ENCODE measurements around the gene RAB31.

The RAB31 gene

DNA sequence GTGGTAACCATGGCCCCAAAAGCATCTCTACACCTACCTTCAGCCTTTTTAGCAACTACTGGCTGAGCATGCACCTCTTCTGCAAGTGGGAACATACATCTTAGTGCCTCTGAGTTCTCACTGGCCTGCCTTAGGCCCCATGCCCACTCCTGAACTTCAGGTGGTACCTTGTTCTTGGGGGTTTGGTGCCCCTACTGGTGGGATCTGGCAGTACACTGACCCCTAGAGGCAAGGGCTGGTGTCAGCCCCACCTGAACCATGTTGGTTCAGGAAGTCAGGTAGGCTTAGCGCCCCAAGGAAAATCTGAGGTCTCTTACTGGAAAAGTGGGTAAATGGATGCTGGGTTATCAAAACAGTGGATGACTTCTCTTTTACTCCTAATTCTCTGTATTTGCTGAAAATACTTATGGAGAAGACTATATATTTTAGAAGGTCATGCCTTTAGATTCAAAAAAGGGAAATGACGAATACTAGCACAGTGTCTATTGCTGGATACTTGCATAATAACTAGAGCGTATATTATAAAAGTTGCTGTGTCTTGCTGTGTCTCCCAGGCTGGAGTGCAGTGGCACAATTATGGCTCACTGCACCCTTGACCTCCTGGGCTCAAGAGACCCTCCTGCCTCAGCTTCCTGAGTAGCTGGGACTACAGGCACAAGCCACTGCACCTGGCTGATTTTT lies 84.6 kb downstream of the RAB31 start:
- no peak for DNase-seq

DNA sequence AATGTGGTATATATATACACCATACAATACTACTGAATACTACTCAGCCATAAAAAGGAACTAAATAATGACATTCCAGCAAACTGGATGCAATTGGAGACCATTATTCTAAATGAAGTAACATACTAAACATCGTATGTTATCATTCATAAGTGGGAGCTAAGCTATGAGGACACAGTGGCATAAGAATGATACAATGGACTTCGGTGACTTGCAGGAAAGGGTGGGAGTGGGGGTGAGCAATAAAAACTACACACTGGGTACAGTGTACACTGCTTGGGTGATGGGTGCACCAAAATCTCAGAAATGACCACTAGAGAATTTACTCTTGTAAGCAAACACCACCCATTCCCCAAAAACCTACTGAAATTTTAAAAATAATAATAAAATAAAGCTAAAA lies 87.9 kb downstream of the RAB31 start:
- DNase-seq: no peak

DNA sequence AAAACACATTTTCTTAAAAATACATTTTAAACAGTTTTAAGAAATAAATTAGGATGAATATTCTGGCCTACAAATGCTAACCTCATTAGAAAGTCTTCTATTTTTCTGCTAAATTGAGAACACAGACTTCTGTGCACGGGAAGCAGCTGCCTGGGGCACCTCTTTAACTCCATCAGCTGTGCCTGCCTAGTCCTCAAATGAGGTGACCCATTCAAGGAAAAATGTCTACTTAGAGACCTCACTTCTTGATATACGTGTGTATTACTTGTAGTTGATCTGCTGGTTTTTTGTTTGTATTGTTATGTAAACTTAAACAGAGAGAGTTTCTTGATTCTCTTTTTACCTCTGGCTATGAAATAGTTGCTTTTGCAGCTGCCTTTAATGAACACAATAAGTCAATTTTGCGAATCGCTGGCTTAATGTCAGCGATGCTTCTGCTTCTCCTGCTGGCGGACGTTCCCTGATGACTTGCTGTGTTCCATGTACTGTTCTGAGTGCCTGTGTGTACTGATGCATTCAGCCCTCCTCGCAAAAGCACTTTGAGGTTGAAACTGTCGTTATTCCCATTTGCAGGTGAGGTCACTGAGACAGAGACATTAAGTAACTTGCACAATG lies 88.9 kb downstream of the RAB31 start:
- no peak for DNase-seq

DNA sequence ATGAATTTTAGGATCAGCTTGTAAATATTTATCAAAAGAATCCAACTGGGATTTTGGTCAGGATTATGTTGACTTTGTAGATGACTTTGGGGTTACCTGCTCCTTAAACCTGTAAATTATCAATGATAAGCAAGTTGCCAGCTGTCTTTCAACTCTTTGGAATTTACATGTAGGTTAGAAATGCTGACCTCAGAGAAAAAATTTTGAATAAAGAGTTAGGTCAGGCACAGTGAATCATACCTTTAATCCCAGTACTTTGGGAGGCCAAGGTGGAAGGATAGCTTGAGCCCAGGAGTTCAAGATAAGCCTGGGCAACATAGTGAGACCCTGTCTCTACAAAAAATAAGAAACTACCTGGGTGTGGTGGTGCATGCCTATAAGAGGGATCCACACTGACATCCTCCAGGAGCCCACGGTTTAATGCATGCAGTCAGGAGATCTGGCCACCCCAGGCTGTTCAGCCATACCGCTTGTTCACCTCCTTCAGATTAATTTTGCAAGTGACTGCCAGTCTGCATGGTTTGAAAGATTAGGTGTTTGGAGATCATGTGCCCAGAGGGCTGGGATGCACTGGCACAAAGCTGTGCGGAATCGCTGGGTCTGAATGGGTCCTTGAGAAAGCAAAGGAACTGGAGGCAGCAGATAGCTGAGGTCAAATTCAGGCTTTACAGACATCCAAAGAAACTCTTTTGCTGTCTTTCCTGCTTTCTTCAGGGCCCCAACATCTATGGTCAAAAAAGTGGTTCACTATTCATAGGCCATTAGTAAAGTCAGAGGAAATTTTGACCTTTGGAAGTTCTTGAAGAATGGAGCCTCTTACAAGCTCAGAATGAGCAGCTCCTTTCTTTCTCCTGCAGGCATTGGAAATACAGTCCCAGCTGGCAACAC lies 94.3 kb downstream of the RAB31 start:
- no peak for DNase-seq

DNA sequence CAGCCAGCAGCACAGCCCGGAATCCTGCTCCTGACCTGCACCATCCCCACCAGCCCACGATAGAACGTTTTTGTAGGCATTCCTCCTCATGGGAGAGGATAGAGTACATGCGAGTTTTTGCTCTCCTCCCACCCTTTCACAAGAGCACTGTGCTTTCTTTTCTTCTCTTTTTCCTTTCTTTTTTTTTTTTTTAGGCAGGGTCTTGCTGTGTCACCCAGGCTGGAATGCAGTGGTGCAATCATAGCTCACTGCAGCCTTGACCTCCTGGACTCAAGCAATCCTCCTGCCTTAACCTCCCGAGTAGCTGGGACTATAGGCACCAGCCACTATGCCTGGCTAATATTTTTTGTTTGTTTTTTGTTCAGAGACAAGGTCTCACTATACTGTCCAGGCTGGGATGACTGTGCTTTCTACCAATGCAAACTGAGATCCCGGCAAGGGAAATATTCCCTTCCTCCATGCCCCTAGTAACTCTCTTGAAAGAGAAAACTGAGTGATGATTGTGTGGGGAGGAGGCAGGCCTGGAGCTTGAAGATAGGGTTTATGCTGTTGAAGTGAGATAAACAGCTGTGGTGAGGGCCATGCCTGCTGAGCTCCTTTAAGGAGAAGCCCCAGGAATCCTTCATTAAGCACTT lies 95.1 kb downstream of the RAB31 start:
- no peak for DNase-seq

DNA sequence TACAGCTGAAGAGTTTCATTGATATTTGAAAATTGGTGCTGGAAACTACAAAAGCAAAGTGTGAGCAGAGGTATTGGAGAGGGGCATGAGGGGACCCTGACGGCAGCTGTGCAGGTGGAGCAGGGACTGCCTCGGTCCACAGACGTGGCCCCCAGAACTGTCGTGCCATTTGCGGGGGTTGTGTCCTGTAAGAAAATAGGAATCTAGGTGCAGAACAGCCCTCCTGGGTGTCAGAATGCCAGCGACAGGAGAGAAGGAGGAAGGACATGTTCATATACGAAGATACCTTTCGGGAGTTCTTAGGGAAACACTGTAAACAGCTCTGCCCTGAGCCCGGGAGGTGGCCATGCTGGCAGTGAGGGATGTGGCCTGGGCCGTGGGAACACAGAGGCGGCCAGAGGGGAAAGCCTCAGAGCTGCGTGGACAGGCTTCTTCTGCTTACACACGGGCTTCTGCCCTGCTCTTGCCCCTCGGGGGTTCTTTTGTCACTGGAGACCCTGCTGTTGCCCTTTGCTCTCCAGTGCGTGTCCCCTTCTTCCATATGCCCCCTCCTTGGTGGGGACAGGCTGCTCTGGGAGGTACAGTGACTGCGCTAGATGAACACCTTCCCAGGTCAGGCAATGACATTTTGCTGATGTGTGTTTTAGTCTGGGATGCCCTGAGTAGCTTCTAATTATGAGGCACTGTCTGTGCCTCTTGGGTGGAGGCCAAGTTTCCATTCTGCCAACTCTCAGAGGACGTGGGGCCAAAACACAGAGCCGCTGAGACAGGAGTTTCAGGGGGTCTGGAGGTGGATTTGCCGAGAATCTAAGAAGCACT lies 95.8 kb downstream of the RAB31 start:
- DNase-seq: peak; percentile 33

DNA sequence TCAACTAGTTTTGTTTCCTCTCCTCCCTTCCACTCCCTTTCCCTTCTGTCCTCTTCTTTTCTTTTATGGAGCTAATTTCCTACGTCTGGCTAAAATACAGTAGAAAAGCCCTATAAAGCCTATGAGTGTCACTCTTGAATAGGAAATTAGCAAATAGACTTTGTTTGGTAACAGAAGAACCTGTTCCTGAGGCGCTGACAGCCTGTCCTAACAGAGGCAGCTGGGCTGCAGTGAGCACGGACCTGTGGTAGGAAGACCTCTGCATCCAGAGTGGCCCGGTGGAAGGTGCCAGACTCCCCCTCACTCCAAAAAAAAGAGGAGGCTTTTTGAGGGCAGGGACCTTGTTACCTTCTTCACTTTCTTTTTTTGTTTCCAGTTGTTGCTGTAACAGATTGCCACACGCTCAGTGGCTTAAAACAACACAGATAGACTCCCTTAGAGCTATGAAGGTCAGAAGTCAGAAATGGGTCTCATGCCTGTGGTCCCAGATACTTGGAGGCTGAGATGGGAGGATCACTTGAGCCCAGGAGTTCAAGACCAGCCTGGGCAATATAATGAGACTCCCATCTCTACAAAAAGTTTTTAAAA lies 96.5 kb downstream of the RAB31 start:
- peak; percentile 31 for DNase-seq

DNA sequence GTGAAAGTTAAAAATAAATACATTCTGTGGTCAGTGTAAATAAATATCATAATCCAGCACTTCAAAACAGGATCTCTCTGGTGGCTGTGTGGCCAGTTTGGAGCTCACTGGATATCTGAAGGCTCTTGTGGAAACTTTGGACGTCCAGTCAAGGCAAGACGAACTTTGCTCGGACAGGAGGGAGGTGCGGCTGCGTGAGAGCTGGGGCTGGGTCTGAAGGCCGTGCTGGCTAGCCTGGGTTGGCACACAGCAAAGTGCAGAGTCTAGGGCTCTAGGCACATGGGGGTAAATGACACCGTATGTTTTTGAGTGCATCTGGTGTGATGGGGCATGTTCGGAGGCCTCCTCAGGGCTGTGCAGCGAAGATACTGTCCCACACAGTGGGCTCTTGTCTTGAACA lies 98.8 kb downstream of the RAB31 start:
- no peak for DNase-seq

DNA sequence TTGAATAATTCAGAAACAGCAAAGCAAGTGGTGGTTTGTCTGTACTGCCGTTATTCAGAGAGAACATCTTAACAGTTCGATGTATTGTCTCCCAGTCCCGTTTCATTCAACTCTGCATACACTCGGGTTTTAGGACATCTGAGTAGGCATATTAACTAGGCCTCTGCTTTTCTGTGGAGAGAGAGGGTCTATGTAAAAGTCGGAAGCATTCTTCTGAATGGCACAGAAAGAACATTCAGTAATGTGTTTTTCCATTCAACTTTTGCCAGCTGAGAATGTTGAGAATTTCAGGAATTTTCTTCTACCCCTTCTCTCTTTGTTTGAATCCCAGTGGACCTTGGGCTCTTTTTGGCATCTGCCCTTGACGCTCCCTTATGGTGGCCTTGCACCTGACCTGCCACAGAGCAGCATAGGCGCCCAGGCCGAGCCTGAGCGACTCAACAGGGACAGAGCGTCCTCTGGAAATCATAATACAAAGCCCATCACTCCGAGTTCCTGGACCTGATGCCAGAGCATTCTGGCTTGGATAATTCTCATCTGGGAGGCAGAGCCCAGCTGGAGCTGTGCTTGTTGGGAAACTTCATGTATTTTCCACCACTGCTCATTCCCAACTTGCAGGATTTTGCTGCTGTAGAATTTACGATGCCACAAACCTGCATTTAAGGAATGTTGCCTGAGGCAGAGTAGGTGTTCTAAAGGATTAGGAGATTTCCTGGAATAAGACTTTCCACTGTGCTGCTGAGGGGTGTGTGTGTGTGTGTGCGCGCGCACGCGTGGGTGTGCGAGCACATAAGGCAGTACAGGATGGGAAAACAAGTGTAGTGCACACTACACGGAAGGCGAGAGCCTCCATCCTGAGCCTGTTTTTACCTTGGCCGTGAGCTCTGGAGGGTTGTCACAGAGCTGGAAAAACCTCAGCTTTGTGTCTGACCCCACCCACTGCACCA lies 100.5 kb downstream of the RAB31 start:
- no peak for DNase-seq

DNA sequence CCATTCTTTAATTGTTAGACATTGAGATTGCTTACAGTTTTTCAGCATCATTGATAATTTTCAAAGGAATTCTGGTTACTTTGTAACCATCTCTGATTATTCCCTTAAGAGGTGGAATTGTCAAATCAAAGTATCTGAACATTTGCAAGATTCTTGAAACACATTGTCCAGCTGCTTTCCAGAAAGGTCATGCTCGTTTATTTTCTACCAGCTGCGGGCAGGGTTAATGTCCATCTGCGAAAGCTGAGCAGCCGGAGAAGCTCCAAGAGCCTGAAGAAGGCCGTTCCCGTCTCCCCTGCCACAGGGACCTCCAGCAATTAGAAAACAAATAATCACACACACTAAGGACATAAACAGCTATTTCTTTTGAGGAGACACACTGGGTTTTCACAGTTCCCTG lies 101.6 kb downstream of the RAB31 start:
- no peak for DNase-seq

DNA sequence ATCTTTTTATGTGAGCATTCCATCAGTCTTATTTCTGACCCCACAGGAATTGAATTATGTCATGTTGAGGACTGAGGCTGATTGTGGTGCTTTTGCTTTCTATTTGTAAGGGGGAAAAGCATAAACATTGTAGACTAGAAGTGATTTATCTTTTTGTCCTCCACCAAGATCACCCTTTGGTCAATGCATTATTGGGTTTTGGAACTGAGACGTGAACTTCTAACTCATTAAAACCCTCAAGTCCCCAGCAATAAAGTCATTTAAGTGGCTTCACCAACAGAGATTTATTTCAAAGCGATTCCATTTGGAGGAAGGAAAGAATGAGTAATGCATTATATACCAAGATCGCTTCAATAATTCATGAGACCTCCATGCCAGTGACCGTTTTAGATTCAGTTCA lies 102.2 kb downstream of the RAB31 start:
- no peak for DNase-seq

DNA sequence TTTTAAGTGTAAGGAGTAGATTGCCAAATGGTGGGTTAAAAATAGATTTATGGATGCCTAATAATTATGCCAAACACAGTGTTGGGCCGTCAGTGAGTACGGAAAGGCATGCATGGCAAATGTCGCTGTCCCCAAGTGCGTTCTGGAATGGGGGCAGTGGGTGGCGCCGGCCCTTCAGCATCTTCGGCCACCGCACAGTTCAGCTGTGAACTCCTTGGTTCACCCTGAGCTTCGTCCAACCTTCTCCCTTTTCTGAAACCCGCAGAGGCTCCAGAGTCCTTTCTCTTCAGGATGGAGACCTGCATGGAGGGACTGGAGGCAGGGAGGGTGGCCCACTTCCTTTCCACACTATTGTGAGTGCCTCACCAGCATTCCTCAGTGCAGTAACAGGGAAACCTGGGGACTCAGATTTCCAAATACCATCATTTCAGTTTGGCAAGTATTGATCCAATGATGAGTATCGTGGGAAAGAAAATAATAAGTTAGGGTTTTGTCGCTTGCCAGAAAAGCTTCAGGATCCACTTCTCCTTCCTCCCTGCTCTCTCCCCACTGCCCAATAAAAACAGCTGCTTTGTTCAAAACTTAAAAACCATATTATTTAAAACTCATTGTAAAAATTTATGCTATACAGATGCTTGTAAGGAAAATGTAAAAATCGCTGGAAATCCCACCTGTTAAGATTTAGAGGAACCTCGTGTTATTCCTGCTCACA lies 103.0 kb downstream of the RAB31 start:
- DNase-seq: no peak

DNA sequence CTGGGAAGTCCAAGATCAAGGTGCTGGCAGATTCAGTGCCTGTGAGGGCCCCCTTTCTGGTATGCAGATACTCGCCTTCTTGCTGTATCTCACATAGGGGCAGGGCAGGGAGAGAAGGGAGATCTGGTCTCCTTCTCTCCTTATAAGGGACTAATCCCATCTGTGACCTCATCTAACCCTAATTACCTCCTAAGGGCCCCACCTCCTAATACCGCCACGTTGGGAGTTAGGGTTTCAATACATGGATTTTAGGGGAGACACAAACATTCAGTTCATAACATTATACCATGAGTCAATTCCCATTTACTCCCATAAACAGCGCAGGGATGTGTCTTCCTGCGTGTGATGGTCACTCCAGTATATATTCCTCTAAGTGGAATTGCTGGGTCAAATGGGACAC lies 103.9 kb downstream of the RAB31 start:
- no peak for DNase-seq

DNA sequence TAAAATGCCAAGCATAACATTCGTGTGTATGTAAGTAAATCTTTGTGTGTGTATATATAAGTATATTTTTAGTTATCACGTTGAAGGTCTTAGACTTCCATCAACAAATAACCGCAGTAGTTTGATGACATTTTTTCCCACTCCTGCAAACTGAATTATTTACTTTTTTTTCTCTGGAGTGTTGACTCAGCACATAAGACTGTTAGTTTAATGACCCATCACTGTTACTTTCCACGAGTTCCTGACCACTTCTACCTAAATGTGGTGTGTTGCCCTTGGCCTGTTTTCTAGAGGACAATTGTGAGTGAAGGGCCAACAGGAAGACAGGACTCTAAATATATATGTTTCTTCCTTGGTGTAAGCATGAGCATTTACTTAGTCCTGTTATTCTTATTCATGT lies 106.3 kb downstream of the RAB31 start:
- no peak for DNase-seq

DNA sequence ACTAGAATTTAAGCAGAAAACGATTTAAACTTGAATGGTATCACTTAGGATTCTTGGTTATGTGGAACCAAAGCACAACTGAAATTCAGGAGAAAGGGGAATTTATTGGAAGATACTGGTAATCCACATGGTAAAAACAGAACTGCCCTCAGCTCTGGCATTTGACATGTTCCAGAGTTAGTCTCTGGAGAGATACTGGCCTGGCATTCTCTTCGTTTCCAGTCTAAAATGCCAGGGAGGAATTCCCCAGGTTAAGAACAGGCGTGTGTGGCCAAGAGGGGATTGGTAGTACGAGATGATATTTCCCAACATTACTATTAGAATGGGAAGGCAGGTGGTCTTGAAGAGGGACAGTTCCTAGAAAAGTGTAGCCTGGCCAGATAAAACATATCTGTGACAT lies 109.2 kb downstream of the RAB31 start:
- no peak for DNase-seq

DNA sequence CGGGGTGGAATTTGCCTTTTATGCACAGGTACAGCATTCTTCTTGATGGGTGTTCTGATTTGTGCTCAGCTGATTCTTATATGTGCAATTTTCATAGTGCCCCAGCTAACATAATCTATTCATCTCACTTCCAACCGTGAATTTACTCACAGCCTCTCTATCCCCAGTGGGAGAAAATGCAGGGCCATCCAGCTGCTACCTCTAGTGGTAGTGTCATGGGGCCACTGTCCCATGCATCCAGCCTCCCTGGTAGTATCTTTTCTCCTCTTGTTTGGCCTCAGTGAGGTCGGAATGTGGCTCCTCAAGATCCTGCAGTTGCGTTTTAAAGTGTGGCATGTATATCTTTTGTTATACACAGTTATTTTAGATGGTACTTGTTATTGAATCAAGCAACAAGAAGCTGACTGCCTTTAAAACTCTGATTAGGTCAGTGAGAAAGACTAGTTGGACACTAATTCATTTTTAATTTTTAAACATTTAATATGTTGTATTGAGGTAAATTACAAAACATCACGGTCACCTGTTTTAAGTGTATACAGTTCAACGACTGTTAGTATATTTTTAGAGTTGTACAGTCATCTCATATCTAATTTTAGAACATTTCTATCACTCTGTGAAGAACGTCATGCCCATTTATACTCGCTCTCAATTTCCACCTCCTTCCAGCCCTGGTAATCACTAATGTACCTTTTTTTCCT lies 109.8 kb downstream of the RAB31 start:
- no peak for DNase-seq

DNA sequence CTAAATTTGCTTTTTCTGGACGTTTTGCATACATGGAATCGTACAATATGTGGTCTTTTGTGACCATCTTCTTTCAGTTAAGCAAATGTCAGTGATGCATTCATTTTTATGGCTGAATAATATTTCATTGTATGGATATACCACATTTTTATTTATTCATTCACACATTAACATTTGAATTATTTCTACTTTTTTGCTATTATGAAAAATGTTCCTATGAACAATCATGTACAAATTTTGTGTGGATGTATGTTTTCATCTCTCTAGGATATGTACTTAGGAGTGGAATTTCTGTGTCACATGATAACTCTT lies 110.3 kb downstream of the RAB31 start:
- no peak for DNase-seq

DNA sequence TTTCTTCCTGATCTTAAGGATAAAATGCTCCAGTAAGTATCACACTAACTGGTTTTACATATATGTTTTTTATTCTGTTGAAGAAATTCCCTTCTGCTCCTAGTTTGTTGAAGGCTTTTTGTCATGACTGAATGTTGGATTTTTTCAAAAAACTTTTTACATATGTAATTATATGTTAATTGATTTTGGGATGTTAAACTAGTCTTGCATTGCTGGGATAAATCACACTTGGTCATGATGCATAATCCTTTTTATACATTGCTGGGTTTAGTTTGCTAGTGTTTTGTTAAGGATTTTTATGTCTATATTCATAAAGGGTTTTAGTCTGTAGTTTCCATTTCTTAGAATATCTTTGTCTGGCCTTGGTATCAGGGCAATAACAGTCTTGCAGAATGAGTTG lies 112.0 kb downstream of the RAB31 start:
- no peak for DNase-seq

DNA sequence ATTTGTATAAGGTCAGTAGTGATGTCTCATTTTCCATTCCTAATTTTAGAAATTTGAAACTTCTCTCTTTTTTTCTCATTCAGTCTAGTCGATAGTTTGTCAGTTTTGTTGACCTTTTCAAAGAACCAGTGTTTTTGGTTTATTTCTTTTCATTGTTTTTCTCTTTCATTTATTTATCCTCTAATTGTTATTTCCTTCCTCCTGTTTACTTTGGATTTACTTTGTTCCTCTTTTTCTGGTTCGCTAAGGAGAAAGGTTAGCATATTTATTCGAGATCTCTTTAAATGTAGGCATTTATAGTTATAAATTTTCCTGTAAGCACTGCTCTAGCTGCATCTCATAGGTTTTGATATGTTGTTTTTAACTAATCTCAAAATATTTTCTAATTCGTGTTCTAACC lies 112.6 kb downstream of the RAB31 start:
- no peak for DNase-seq

DNA sequence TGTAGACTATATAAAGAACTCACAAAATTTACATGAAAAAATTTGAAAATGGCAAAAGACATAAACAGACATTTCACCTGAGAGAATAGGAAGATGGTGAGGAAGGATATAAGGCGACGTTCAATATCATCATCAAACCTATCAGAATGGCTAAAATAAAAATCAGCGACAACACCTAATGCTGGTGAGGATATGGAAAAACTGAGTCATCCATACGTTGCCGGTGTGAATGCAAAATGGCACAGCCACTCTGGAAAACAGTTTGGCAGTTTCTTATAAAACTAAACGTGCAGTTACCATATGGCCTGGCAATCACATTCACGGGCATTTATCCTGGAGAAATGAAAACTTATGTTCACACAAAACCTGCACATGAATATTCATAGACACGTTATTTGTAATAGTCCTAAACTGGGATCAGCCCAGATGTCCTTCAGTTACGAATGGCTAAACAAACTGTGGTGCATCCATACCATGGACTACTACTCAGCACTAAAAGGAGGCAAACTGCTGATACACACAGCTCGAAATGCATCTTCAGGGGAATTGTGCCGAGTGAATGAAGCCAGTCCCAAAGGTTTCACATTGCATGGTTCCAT lies 114.6 kb downstream of the RAB31 start:
- no peak for DNase-seq

Data from NCI-H2029 (cell line).